Neuronal stem cell (in vitro differentiated cells): Measurements from ENCODE around the gene TAF1A.

Experiments
- DNase-seq: peaks from one replicate; pipeline ENCODE4 v3.0.0-alpha.2; 2013; ENCODE audit warnings: low spot score
- H2AFZ ChIP-seq: one replicate; pipeline ENCODE4 v1.6.1; 2013; ENCODE audit warnings: mild to moderate bottlenecking, low read length, inconsistent platforms
- H2AK5ac ChIP-seq: 2 replicates; pipeline ENCODE4 v1.6.1; 2013; ENCODE audit warnings: low read depth, mild to moderate bottlenecking, inconsistent platforms, low read length, moderate library complexity, mixed read lengths
- H2BK120ac ChIP-seq: 2 replicates; pipeline ENCODE4 v1.6.1; 2013; ENCODE audit warnings: low read depth, mild to moderate bottlenecking, inconsistent platforms, low read length, moderate library complexity, mixed read lengths
- H2BK12ac ChIP-seq: one replicate; pipeline ENCODE4 v1.6.1; 2013; ENCODE audit warnings: low read length, inconsistent platforms
- H2BK15ac ChIP-seq: 2 replicates; pipeline ENCODE4 v1.6.1; 2013; ENCODE audit warnings: mild to moderate bottlenecking, low read length, inconsistent platforms, mixed read lengths
- H2BK5ac ChIP-seq: one replicate; pipeline ENCODE4 v1.6.1; 2013; ENCODE audit warnings: inconsistent platforms, mild to moderate bottlenecking, low read length, moderate library complexity
- H3K14ac ChIP-seq: one replicate; pipeline ENCODE4 v1.6.1; 2013; ENCODE audit warnings: low read length, inconsistent platforms
- H3K18ac ChIP-seq: 2 replicates; pipeline ENCODE4 v1.6.1; 2013; ENCODE audit warnings: low read length, inconsistent platforms
- H3K23ac ChIP-seq: 2 replicates; pipeline ENCODE4 v1.6.1; 2013; ENCODE audit warnings: low read depth, mild to moderate bottlenecking, mixed read lengths, low read length, inconsistent platforms; ENCODE audit not compliant: poor library complexity
- H3K27ac ChIP-seq: replicated peaks from 3 replicates; pipeline ENCODE4 v1.5.1; 2013; ENCODE audit warnings: low read length, inconsistent platforms
- H3K27me3 ChIP-seq, 3 experiments: 2 replicates each; pipeline ENCODE4 v1.6.1; 2013; ENCODE audit warnings: low read length in 3 of 3, mild to moderate bottlenecking in 2 of 3, inconsistent platforms in 1 of 3, low read depth in 1 of 3, mixed read lengths in 1 of 3, moderate library complexity in 1 of 3; ENCODE audit not compliant: control insufficient read depth in 3 of 3, insufficient read depth in 3 of 3
- H3K36me3 ChIP-seq, 2 donors: replicated peaks in 1 of 2; 2 replicates each; pipeline ENCODE4 v1.6.1; 2013; ENCODE audit warnings: low read length in 2 of 2; ENCODE audit not compliant: control insufficient read depth in 2 of 2, insufficient read depth in 2 of 2
- H3K4ac ChIP-seq: 2 replicates; pipeline ENCODE4 v1.6.1; 2013; ENCODE audit warnings: inconsistent platforms, mild to moderate bottlenecking, low read length, moderate library complexity
- H3K4me1 ChIP-seq, 2 donors: 1 replicate in 1 of 2; 2 replicates in 1 of 2; pipeline ENCODE4 v1.6.1; 2013; ENCODE audit warnings: low read length in 2 of 2, low read depth in 1 of 2; ENCODE audit not compliant: control insufficient read depth in 2 of 2, insufficient read depth in 1 of 2
- H3K4me2 ChIP-seq: one replicate; pipeline ENCODE4 v1.6.1; 2013; ENCODE audit warnings: mild to moderate bottlenecking, low read length, inconsistent platforms; ENCODE audit not compliant: insufficient read depth, poor library complexity, severe bottlenecking
- H3K4me3 ChIP-seq, 2 donors: 2 replicates each; pipeline ENCODE4 v1.5.1; 2013; ENCODE audit warnings: low read length in 2 of 2, mild to moderate bottlenecking in 2 of 2, inconsistent platforms in 1 of 2, moderate library complexity in 1 of 2
- H3K79me1 ChIP-seq: one replicate; pipeline ENCODE4 v1.6.1; 2013; ENCODE audit warnings: low read depth, mild to moderate bottlenecking, inconsistent platforms, low read length, moderate library complexity
- H3K9ac ChIP-seq: one replicate; pipeline ENCODE4 v1.6.1; 2013; ENCODE audit warnings: mild to moderate bottlenecking, low read depth, low read length, inconsistent platforms; ENCODE audit not compliant: poor library complexity
- H3K9me3 ChIP-seq, 2 donors: replicated peaks in 1 of 2; 2 replicates each; pipeline versions ENCODE3 to v1.6.1; 2013; ENCODE audit warnings: low read length in 2 of 2, mild to moderate bottlenecking in 2 of 2, inconsistent platforms in 1 of 2, low read depth in 1 of 2, mixed read lengths in 1 of 2, moderate library complexity in 1 of 2; ENCODE audit not compliant: control insufficient read depth in 2 of 2, insufficient read depth in 1 of 2
- H4K8ac ChIP-seq: one replicate; pipeline ENCODE4 v1.6.1; 2013; ENCODE audit warnings: low read depth, mild to moderate bottlenecking, inconsistent platforms, low read length, moderate library complexity
- H4K91ac ChIP-seq: one replicate; pipeline ENCODE4 v1.6.1; 2013; ENCODE audit warnings: low read length, low read depth, mild to moderate bottlenecking, inconsistent platforms; ENCODE audit not compliant: poor library complexity
- WGBS, 2 donors: extraction: QIAGEN DNeasy Blood & Tissue Kit; methylation state at CpG; one replicate each; pipeline ENCODE4 v1.1.7; 2013; ENCODE audit warnings: missing lambda C conversion rate in 2 of 2, mixed read lengths in 1 of 2; ENCODE audit not compliant: insufficient read length in 2 of 2, insufficient replicate concordance in 1 of 2; ENCODE audit errors: extremely low coverage in 2 of 2; 5-methylcytosine and 5-hydroxymethylcytosine counted together

Gene TAF1A

DNA sequence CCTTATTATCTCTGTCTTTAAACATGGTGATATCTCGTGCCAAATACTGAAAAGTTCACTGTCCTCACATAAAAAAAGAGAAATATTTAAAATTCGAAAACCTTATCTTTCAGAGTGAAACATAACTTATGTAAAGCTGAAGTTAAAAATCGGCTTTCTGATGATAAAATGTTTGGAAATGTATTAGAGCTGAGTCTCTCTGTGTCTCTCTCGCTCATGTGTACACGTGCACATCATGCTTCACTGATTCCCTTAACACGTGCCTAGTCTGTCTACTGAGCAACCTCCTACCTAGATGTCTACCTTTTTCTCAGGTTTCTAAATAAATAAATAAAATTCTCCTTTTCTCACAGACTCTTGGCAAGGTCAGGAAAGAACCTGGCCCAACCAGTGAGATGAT lies 58.9 kb downstream of the TAF1A start:
- no peak overlapping the region for H3K9ac ChIP-seq
- H2BK5ac ChIP-seq = no peak overlapping the region
- no CpG with 5 or more reads among the region's 6 CpGs for WGBS, 2 donors
- H2BK15ac ChIP-seq = no peak overlapping the region
- DNase-seq = no peak
- H3K9me3 ChIP-seq = no peaks in the 10 kb centered on the region
- H2AFZ ChIP-seq = no peak overlapping the region
- H3K4me3 ChIP-seq = no peak overlapping the region
- no peak overlapping the region for H2AK5ac ChIP-seq
- H2BK120ac ChIP-seq = no peak overlapping the region
- no peaks in the 10 kb centered on the region for H3K79me1 ChIP-seq
- H3K36me3 ChIP-seq = no peaks in the 10 kb centered on the region
- no peak overlapping the region for H4K8ac ChIP-seq
- no peak overlapping the region for H4K91ac ChIP-seq
- no peaks in the 10 kb centered on the region for H3K27me3 ChIP-seq
- no peak overlapping the region for H3K18ac ChIP-seq
- H3K14ac ChIP-seq = no peak overlapping the region
- H2BK12ac ChIP-seq = no peak overlapping the region
- no peak overlapping the region for H3K23ac ChIP-seq
- H3K27ac ChIP-seq = no peak overlapping the region
- no peak overlapping the region for H3K4me2 ChIP-seq
- H3K4ac ChIP-seq = no peak overlapping the region
- H3K4me1 ChIP-seq = no peaks in the 10 kb centered on the region

DNA sequence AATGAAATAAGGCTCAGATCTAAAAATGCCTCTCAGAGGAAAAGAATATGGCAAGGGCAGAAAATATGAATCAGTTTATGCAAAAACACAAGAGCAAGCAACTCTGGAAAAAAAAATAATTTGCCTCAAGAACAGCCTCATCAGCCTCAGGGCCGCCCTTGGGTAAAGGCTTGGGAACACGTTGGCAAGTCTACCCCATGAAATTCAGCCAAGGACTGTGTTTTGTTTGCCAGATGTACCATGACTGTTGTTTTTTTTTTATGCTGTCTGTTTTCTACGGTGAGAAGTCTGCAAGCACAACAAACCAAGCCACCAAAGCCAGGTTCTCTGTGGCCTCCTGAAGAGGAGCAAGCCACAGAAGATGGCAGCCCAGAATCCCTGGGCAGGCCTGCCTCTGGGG lies 59.8 kb downstream of the TAF1A start:
- Histone ChIP-seq H3K79me1 (no peaks in the 10 kb centered on the region), H3K23ac (no peak overlapping the region), H3K4me3 (no peak overlapping the region), H3K14ac (no peak overlapping the region), H3K4ac (no peak overlapping the region), H4K8ac (no peak overlapping the region), H3K4me2 (no peak overlapping the region), H3K18ac (no peak overlapping the region), H3K36me3 (no peaks in the 10 kb centered on the region), H3K27me3 (no peaks in the 10 kb centered on the region), H2BK5ac (no peak overlapping the region), H3K27ac (no peak overlapping the region), H4K91ac (no peak overlapping the region), H2BK15ac (no peak overlapping the region), H2BK120ac (no peak overlapping the region), H2AK5ac (no peak overlapping the region), H2BK12ac (no peak overlapping the region), H3K9ac (no peak overlapping the region), H2AFZ (no peak overlapping the region), H3K9me3 (no peaks in the 10 kb centered on the region), H3K4me1 (no peaks in the 10 kb centered on the region)
- WGBS, 2 donors = no CpG with 5 or more reads among the region's 3 CpGs
- no peak for DNase-seq

DNA sequence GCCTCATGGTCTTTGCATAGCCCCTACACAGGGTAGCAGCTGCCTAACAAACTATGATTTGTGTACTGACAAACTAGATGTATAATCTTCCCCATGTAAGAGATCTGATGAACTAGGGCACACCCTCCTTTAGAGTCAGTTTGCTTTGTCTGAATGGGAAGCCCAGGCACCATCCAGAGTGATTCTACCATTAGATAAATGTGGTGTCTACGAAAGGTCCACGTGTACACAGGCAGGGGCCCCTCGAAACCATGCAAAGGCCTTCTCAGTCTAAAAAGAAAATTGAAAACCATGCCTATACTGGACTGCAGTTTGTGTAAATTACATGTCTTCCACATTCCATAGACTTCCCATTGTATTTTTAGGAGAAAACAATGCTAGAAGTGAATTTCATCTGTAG lies 60.6 kb downstream of the TAF1A start:
- H3K79me1 ChIP-seq = no peaks in the 10 kb centered on the region
- H3K36me3 ChIP-seq = no peaks in the 10 kb centered on the region
- H4K8ac ChIP-seq = no peak overlapping the region
- no peaks in the 10 kb centered on the region for H3K27me3 ChIP-seq
- H3K23ac ChIP-seq = no peak overlapping the region
- no peak overlapping the region for H2BK5ac ChIP-seq
- DNase-seq = no peak
- H3K4me2 ChIP-seq = no peak overlapping the region
- no peak overlapping the region for H4K91ac ChIP-seq
- no CpG with 5 or more reads among the region's 3 CpGs for whole genome bisulfite sequencing, 2 donors
- no peak overlapping the region for H2AFZ ChIP-seq
- H2BK120ac ChIP-seq = no peak overlapping the region
- no peak overlapping the region for H2BK12ac ChIP-seq
- H3K18ac ChIP-seq = no peak overlapping the region
- no peak overlapping the region for H2AK5ac ChIP-seq
- no peak overlapping the region for H3K4me3 ChIP-seq
- no peak overlapping the region for H3K27ac ChIP-seq
- H3K9me3 ChIP-seq = no peaks in the 10 kb centered on the region
- H3K4ac ChIP-seq = no peak overlapping the region
- no peaks in the 10 kb centered on the region for H3K4me1 ChIP-seq
- no peak overlapping the region for H3K14ac ChIP-seq
- H2BK15ac ChIP-seq = no peak overlapping the region
- H3K9ac ChIP-seq = no peak overlapping the region

DNA sequence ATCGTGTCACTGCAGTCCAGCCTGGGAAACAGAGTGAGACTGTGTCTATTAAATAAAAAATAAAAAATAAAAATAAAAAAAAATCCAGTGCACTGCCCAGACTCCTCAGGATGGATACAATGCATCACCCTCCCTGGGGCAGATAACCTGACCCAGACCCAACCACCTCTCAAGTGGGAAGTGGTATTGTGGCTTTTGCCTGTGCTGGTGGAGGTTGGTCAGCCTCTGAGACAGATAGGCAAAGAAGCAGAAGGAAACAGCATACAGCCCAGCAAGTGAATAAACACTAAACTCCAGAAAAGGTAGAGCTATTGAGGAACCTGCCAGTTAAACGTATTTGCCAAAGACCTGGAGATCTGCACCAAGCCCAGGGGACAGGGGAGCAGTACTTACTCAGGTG lies 63.8 kb downstream of the TAF1A start:
- Histone ChIP-seq H3K23ac (no peak overlapping the region), H2BK15ac (no peak overlapping the region), H3K4me2 (no peak overlapping the region), H2BK12ac (no peak overlapping the region), H3K79me1 (no peaks in the 10 kb centered on the region), H3K27me3 (no peaks in the 10 kb centered on the region), H3K4me3 (no peak overlapping the region), H3K27ac (no peak overlapping the region), H2BK120ac (no peak overlapping the region), H2AFZ (no peak overlapping the region), H3K9ac (no peak overlapping the region), H4K91ac (no peak overlapping the region), H3K4me1 (no peaks in the 10 kb centered on the region), H3K4ac (no peak overlapping the region), H3K36me3 (no peaks in the 10 kb centered on the region), H3K9me3 (no peaks in the 10 kb centered on the region), H4K8ac (no peak overlapping the region), H2AK5ac (no peak overlapping the region), H3K18ac (no peak overlapping the region), H3K14ac (no peak overlapping the region), H2BK5ac (no peak overlapping the region)
- DNase-seq = no peak
- no CpG with 5 or more reads among the region's 2 CpGs for WGBS, 2 donors
